CD4-positive, alpha-beta T cell treated with Interleukin-15 for 1 hour (primary cell): ENCODE data around the gene CD79A.
A peak's percentile ranks its signal among the peaks of the same experiment; 100 is the strongest.
"Not testable (repeated sequence)": the region's sequence is repeated elsewhere in the genome, so short reads cannot be mapped to it uniquely, and the experiment has no call there.

Source experiments
- DNase-seq: peaks from one replicate; pipeline ENCODE4 v3.0.0-alpha.2; 2020

CD79A gene

DNA sequence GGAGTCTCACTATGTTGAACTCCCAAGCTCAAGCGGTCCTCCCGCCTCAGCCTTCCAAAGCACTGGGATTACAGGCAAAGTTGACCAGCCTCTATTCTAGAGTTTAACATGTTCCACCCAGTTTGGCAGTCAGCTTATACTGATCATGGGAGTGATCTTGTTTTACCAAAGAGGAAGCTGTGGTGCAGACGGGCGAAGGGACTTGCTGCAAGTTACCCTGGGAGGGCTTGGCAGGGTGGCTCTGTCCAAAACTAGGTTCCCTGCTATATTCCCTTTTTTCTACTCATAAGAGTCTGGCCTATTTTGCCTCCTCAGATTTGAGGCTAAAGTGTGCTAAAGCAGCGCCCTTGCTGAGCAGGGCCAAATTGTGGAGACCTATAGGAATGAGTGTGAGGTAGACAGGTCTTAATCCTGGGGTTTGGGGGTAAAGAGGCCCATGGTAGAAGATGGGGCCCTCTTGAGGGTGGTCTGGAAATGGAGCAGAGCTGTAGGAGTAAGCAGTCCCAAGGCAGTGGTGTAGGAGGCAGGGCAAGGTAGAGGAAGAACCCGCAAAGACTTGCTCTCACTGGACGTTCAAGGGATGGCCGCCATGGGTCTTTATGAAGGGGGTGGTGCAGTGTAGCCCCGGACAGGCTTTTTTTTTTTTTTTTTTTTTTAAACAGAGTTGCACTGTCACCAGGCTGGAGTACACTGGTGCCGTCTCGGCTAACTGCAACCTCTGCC, 13.7 kb upstream of the CD79A start:
- no peak for DNase-seq

DNA sequence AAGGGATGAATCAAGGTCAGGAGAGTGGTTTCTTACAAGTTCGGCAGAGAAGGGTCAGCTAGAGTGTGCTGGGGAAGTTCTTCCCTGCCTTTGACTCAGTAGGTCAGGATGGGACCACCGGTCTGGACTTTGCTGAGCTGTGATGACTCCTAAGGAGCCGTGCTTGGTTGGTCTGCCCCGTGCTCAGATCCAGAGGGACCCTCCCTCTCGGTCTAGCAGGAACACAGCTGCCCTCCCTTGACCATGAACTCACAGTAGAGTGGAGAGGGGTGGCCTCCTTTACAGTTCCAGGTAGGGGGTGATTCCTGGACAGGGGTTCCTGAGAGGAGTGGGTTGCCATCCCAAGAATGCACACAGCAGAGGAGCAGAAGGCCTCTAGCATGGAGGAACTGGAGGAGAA, 12.7 kb upstream of the CD79A start:
- no peak for DNase-seq

DNA sequence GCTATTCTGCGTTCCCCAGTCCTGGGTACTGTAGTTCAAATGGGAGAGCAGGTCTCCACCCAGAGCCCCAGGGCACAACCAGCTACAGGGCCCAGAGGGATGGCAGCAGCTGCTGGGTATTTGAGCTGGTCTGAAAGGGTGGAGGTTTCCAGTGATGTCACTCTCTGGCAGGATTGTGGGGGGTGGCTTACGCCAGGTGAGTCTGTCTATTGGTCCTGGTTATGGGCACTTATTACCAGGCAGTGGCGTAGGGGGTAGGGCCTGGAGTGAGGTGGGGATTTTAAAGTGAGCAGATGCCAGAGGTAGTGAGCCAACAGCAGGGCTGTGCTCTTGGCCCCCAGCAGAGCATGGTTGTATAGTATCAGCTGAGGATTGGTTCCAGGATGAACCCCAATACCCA, 10.8 kb upstream of the CD79A start:
- no peak for DNase-seq

DNA sequence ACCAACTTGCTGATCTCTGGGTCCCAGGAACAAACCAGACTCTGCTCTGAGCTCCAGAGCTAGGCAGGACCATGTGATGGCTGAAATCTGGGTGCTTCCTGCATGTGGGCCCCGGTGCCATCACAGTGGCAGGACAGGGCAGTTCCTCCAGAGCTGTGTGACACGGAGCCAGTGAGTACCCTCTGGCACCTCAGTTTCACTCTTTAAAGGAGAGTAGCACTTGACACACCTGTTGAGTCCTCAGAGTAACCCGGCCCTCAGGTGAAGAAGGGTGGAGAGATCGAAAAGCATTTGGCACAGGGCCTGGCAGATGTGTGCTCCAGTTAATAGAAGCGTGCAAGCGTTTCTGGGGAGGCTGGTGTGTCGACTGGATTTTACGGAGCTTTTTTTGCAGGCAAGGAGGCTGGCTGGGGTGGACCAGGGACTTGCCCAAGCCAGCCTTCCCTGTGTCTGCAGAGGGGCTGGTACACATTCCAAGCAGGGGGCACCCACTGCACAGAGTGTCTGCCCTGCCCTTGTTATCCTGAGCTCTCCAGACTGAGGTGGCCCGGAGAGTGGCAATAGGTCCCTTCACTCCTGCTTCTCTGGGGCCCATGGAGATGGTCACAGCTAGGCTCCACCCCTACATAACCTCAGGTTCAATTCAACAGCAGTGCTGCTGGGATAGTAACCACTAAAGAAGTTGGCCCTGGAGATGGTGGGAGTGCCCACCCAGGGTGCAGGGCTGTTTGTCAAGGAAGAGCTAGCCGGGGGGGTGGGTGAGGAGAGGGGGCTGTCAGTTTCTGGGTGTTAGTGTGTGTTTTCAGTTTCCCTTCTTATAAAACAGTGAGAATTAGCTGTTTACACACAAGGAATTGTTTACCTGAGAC, 8.7 kb upstream of the CD79A start:
- DNase-seq: no peak

GRCh38 chr19:41868989-41869300, 8.1 kb upstream of the CD79A start:
- DNase-seq: no peak

GRCh38 chr19:41869374-41869955, 7.6 kb upstream of the CD79A start:
- no peak for DNase-seq

GRCh38 chr19:41870401-41870873, 6.6 kb upstream of the CD79A start:
- DNase-seq: no peak

- peak; percentile 61 for DNase-seq
These were observed 5.3 kb upstream of the CD79A start for GRCh38 chr19:41871573-41872383.

DNA sequence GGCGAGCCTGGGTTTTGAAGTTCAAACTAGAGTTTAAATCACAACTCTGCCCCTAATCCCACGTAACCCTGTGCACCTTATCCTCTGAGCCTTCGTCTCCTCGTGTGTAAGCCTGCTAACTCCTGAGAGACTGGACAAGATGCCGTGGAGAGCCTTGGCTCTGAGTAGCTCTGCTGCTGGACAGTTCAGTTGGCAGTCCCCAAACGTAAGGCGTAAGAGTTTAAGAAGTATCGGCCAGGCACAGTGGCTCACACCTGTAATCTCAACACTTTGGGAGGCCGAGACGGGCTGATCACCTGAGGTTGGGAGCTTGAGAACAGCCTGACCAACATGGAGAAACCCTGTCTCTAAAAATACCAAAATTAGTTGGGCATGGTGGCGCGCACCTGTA, 4.7 kb upstream of the CD79A start:
- no peak for DNase-seq

DNA sequence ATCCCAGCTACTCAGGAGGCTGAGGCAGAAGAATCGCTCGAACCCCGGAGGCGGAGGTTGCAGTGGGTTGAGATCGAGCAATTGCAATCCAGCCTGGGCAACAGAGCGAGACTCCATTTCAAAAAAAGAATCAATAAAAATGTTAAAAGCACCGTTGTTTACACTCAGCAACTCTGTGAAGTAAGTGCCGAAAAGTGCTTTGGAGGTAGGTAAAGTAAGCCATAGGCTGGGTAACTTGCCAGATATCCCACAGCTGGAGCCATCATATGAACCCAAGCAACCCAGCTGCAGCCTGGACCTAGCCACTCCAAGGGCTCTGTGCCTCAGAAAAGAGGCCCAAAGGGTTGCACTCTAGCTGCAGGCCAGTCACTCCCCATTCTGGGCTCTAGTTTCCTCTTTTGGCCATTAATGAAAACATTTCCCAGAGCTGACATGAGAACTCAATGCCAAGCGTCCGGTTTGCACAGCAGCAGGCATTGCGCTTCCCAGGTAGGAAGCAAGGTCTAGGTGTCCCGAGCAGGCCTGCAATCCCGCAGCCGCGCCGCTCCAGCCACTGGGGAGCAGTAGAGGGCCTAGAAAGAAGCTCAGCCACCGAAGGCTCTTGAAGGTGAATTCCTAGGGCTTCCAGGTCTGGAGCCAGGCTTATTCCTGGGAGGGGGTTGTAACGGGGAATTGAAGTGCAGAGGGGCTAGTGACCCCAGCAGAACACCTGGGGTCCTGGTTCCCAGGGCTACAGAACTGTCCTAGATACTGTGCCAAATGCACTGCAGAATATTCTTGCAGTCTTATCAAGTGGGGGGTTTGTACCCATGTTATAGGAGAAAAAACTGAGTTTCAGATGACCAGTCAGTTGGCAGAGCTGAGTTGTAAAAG, 4.1 kb upstream of the CD79A start:
- peak; percentile 68 for DNase-seq

- DNase-seq: not testable (repeated sequence)
These were observed 1.1 kb upstream of the CD79A start for GRCh38 chr19:41875973-41876372.

- DNase-seq: peak; percentile 51
These were observed 1.1 kb downstream of the CD79A start for GRCh38 chr19:41877916-41878905.

- DNase-seq: no peak
These were observed 2.0 kb downstream of the CD79A start for GRCh38 chr19:41879080-41879479.

DNA sequence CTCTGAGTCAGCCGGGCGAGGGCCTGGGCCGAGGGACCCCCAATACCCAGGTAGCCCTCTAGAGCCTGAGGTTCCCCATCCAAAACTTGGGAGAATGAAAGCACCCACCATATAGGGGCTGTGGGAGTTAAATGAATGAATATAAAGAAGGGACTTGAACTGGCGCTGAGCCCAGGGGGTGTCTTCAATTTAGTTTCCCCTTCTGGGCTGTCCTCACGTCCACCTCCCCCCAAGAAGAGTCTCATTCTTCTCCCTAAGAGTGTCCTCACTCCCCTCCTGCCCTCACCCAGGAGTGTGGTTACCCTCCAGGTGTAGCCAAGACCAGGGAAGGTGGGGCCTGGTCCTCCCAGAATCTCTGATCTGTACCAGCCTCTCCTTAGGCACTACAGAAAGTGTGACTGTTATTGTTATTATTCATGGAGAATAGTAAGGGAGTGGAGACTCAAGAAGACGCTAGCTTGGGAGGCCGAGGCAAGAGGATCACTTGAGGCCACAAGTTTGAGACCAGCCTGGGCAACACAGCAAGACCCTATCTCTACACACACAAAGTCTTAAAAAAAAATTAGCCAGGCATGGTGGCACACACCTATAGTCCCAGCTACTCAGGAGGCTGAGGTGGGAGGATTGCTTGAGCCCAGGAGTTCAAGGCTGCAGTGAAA, 2.7 kb downstream of the CD79A start:
- no peak for DNase-seq

DNA sequence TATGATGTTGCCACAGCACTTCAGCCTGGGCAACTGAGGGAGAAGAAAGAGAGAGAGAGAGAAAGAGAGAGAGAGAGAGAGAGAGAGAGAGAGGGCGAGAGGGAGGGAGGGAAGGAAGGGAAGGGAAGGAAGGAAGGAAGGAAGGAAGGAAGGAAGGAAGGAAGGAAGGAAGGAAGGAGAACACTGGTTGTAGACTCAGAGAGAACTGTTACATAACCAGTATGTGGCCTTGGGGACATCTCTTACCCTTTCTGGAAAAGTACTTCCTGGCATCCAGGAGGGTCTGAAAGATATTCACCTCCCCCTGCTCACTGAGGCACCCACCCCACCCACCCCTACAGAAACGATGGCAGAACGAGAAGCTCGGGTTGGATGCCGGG, 3.2 kb downstream of the CD79A start:
- DNase-seq: no peak

- peak; percentile 63 for DNase-seq
These were observed 5.7 kb downstream of the CD79A start, which contains the start of gene ARHGEF1 for GRCh38 chr19:41882568-41883462. ARHGEF1 (plus strand) TSS chr19:41883184; CDS start chr19:41888083, 4,899 bp downstream.

DNA sequence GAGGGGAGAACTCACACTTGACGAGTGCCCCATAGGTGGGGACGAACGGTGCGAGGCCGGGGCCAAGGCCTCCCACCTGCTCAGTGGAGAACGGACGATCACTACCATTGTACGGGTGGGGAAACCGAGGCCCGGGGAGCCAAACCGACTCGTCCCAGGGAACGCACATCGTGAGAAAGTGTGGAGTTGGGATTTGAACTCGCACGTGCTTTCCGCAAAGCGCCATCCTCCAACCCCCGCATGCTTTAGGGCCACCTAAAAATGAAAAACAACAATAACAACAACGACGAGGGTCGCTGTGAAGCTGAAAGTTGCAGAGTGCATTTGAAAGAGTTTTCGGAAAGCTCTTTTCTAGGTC, 6.4 kb downstream of the CD79A start:
- no peak for DNase-seq

DNA sequence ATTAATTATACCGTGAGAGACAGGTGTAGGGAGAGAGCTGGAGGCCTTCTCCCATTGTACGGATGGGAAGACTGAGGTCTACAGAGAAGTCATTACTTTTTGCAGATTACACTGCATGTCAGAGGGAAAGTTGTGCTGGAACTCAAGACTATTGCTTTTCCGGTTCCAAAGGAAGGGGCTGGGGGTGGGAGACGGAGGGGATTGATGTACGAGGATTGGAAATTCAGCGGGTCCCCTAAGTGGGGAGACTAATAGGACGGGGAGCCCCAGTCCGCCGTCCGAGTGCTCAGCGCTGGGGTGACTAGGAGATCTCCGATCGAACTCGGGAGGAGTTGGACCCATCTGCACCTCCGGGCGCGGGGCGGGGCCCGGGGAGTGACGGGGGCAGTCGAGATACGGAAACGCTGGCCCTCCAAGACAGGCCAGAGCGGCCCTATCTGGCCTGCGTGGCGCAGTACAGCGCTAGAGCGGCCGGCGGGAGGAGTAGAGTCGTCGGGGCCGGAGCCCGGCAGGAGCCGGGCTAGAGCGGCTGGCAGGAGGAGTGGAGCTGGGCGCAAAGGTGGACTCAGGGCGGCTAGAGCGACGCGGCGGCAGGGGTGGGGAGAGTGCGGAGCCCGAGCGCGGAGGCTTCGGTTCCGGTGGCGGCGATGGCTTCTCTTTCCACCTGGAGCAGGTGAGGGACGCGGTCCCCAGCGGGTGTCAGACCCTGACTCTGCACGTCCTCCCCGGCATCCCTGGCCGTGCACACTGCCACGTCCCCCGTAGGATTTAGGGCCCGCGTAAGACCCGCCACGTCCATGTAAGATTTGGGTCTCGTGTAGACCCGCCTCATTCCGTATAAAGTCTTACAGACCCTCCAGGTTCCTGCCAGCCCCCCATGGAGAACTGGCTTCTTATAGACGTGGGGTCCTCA, 7.0 kb downstream of the CD79A start:
- DNase-seq: peak; percentile 95
